Right lobe of liver (tissue), 4 donors: Measurements from ENCODE around the gene UTP25.

Source experiments
- POLR2A ChIP-seq: fragments of 450-650 bp; IDR thresholded peaks from one replicate; pipeline ENCODE4 v1.6.1; 2017; ENCODE audit warnings: antibody characterized with exemption, mild to moderate bottlenecking
- TF ChIP-seq, protein P1 (sequence below), 4 donors: fragments of 200-600 bp in 3 of 4; fragments of 450-650 bp in 1 of 4; IDR thresholded peaks; one replicate each; pipeline versions ENCODE4 v1.5.1 to v1.8.0; 2016 to 2022; ENCODE audit warnings: antibody characterized with exemption in 4 of 4, mild to moderate bottlenecking in 2 of 4
- donor health status: DM: no; HTN: no; CAD: no.
- donor health status: DM: no; HTN: no; CAD: no.
- donor health status: DM: no; HTN: yes; CAD: no.

DNA sequence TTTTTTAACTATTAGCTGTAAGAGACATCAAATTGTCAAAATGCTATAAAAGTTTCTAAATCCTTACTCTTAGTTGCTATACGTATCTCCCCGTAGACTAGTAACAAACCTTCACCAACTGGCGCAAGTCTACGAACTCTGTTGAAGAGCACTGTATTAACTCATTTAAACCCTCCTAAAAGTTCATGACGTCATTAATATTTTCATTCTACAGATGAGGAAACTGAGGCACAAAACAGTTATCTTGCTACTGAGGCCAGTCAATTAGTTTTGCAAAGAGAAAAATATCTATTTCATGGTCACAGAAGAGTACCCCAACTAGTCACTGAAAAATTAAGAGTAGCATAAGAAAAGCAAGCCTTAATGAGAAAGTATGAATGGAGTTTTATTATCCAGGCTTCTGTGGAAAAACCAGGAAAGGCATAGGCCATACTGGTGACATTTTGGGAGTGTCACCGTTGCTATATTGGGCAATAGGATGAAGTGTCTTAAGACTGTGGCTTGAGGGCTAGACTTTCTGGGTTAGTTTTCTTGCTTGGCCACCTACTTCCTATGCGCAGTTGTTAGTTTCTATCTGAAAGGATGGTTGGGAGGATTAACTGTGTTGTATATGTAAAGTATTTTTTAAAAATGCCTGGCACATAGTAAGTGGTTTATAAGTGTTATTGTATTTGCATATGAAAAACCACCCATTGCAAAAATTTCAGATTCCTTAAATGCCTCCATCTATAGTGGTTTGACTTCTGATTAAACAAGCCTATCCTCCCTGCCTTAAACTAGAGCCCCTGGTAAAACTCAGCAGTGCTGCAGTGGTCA, 57.8 kb downstream of the UTP25 start:
- no peak for TF ChIP-seq POLR2A
- TF ChIP-seq, protein P1, sequence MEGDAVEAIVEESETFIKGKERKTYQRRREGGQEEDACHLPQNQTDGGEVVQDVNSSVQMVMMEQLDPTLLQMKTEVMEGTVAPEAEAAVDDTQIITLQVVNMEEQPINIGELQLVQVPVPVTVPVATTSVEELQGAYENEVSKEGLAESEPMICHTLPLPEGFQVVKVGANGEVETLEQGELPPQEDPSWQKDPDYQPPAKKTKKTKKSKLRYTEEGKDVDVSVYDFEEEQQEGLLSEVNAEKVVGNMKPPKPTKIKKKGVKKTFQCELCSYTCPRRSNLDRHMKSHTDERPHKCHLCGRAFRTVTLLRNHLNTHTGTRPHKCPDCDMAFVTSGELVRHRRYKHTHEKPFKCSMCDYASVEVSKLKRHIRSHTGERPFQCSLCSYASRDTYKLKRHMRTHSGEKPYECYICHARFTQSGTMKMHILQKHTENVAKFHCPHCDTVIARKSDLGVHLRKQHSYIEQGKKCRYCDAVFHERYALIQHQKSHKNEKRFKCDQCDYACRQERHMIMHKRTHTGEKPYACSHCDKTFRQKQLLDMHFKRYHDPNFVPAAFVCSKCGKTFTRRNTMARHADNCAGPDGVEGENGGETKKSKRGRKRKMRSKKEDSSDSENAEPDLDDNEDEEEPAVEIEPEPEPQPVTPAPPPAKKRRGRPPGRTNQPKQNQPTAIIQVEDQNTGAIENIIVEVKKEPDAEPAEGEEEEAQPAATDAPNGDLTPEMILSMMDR (IDR thresholded peaks at IDR 0.05), result no peak
